Measurements from ENCODE around the gene NIPBL.
"Not testable (repeated sequence)": the region's sequence is repeated elsewhere in the genome, so short reads cannot be mapped to it uniquely, and the experiment has no call there.

The NIPBL gene

DNA sequence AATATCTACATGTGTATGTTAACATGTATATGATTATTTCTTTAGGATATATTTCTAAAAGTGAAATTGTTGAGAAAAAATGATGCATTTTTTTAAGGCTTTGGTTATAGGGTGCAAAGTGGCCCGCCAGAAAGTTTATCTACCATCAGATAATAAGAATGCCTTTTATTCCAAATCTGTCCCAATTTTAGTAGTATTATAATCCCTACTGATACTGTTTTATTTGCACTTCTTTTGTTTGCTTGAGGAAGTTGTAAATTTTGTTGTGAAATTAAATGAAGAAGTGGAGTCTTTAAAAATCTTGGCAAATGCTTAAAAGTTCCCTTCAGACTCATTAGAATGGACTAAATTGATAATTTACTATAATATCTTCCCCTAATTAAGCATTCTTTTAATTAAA lies 73.0 kb downstream of the NIPBL start:
- DNase-seq (ENCODE audit: low read depth) = no peak

DNA sequence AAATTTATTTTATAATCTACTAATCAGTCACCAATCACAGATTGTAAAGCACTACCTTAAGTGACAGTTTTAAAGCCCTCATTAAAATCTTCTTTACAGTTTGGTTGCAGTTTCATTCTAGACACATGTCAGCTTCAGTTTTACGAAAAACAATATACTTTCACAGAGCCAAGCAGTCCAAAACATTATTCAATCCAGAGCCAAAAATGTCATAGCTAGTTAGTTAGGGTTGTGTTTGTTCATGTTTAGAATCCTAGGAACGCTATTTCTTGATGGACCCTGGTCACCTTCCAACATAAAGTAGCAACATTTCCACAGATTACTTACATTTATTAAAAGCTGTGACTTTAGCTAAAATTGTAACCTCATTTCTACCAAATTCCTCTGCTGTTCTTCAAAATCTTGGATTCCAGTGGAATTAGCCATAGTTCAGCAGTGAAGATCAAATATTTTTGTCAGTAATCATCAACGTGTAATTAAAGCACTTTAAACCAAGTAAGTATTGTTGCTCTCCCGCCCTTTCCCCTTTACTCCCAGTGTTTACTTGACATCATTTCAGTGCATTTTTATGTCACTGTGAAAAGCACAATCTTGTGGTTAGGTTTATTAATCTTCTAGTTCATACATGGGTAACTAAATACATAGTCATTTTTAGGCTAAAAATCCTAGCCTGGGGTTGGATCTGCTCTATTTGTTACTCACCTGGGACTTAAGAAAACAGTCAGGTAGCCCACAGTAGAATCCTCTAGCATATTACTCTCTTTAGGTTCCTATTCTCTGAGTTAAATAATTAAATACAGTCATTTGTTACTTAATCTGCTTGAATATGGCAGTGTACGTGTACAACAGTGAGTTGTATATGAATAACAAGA lies 74.3 kb downstream of the NIPBL start:
- peak; percentile 71 for DNase-seq (ENCODE audit: low read depth)

DNA sequence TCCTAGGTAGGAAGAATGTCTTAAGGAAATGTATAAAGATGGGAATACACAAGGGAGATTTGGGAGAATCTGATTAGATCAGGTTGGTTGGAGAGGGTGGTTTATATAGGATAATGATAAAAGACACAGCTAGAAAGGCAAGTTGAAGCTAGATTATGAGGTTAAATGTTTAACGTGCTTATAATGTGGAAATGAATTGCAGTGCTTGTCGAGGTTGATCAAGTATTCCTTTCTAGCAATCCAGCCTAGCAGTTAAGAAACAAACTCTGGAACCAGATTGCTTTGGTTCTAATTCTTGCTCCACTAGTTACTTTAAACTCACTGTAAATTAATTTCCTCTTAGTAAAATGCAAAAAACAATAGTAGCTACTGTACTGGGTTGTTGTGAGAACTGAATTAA lies 76.5 kb downstream of the NIPBL start:
- no peak for DNase-seq (ENCODE audit: low read depth)

DNA sequence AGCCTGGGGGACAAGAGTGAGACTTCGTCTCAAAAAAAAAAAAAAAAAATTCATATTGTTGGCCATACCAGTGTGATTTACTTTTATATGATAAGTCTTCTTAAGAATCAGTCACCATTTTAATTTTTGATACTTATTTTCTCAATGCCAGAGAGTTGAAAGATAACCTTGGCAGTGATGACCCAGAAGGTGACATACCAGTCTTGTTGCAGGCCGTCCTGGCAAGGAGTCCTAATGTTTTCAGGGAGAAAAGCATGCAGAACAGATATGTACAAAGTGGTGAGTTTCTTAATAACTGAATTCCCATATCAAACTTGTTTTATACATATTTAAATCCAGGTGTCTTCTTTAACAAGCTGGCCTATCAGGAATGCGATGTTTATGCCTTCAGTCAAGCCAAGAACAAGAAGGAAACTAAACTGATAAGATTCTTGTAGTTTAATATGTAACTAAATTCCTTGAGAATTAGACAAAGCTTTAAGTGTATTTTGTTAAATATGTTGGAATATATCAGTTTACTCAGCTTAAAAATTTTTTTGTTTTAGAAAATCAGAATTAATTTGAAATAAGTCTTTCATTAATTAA lies 81.5 kb downstream of the NIPBL start:
- DNase-seq (ENCODE audit: low read depth) = no peak

DNA sequence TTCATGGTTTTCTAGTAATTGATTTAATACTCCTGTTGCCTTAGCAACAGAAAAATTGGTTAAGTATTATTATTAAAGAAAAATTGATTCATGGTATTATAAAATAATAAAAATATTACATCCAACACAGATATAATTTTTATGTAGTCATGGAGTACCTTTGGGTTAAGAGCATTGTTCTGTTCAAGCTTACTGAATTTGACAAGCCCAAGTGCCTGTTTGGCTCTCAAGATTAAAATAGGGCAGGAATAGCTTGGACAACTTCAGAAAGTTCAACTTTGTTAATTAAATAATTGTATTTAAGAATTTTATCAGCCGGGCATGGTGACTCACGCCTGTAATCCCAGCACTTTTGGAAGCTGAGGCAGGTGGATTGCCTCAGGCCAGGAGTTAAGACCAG lies 82.0 kb downstream of the NIPBL start:
- DNase-seq (ENCODE audit: low read depth) = no peak

DNA sequence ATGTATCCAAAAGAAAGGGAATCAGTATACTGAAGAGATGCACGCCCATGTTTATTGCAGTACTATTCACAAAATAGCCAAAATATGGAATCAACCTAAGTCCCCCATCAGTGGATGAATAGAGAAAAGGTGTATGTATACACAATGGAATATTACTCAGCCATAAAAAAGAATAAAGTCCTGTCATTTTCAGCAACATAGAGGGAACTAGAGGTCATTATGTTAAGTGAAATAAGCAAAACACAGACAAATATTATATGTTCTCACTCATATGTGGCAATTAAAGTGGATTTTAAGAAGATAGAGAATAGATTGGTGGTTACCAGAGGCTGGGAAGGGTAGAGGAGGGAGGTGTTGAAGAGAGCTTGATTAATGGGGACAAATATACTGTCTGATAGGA lies 88.6 kb downstream of the NIPBL start:
- DNase-seq (ENCODE audit: low read depth) = no peak

DNA sequence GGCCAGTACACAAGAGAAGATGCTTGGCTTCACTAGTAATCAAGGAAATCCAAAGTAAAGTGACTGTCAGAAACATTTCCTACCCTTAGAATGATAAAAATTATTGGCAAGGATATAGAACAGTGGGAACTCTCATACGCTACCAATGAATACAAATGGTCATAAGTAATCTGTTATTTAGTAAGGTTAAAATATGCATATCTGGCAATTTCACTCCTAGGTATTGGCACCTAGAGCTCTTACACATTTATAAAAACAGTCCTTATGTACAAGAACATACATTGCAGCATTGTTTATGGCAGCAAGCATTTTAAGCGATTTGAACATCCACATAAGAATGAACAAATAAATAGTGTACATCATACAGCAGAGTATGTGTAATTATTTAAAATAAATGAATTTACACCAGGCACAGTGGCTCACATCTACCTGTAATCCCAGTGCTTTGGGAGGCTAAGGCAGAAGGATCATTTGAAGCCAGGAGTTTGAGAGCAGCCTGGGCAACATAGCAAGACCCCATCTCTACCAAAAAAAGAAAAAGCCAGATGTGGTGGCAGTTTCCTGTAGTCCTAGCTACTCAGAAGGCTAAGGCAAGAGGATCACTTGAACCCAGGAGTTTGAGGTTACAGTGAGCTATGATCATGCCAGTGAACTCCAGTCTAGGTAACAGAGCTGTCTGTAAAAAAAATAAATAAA lies 93.3 kb downstream of the NIPBL start:
- no peak for DNase-seq (ENCODE audit: low read depth)

DNA sequence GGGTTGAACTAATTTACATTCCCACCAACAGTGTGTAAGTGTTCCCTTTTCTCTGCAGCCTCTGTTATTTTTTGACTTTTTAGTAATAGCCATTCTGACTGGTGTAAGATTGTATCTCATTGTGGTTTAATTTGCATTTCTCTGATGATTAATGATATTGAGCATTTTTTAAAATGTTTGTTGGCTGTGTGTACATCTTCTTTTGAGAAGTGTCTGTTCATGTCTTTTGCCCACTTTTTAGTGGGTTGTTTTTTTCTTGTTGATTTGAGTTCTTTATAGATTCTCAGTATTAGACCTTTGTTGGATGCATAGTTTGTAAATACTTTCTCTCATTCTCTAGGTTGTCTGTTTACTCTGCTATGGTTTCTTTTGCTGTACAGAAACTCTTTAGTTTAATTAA lies 101.6 kb downstream of the NIPBL start:
- DNase-seq (ENCODE audit: low read depth) = no peak

DNA sequence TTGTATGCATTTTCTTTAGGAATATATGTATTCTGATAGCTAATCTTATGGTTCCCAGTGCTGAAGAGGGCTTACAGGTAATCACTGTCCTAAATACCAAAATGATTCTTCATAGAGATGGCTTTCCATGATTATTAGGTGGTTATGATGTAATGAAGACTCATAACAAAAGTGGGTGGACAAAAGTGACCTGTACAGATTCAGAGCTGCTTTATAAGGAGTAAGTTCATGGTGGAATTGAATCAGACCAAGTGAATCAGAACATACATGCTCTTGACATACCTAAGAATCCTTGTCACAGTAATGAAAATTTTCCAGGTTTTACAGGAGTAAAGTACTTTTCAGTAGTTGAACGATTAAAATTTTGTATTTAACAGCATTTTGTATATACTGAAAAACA lies 105.6 kb downstream of the NIPBL start:
- DNase-seq (ENCODE audit: low read depth) = no peak

DNA sequence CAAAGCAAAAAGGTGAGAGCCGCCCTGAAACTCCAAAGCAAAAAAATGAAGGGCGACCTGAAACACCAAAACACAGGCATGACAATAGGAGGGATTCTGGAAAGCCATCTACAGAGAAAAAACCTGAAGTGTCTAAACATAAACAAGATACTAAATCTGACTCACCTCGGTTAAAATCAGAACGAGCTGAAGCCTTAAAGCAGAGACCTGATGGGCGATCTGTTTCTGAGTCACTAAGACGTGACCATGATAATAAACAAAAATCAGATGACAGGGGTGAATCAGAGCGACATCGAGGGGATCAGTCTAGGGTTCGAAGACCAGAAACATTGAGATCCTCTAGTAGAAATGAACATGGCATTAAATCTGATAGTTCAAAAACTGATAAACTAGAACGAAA lies 108.8 kb downstream of the NIPBL start:
- DNase-seq (ENCODE audit: low read depth) = no peak

DNA sequence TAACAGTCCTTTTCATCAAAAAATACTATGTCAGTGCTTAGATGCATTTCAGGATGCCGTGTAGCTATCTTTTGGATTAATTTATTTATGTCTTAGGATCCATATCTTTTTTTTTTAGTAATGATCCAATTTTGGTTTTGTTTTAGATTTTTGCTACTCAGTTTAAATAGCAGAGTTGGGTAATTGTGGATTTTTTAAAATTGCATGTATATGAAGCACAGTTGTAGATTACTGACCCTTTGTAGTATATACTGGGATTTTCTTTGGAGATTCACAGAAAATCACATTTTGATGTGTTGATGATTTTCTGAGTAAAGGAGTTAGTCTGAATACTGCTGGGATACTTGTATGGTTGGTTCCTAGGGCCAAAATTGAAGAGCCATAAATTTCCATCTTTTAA lies 111.8 kb downstream of the NIPBL start:
- DNase-seq (ENCODE audit: low read depth) = no peak

DNA sequence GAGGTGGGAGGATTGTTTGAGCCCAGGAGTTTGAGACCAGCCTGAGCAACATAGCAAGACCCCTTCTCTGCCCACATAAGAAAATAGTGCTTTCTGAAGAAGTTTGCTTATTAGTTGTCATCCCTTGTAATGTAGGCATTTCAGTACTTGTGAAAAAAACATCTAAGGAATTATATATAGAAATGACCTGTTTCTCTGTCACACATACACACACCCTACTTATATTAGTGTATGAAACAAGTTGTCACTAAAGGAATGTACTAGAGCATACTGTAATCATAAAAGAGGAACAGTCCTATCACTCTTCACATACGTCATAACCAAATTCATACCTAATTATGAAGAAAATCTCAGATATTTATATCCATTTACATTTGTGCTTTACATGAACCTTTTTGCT lies 122.0 kb downstream of the NIPBL start:
- DNase-seq (ENCODE audit: low read depth) = no peak

DNA sequence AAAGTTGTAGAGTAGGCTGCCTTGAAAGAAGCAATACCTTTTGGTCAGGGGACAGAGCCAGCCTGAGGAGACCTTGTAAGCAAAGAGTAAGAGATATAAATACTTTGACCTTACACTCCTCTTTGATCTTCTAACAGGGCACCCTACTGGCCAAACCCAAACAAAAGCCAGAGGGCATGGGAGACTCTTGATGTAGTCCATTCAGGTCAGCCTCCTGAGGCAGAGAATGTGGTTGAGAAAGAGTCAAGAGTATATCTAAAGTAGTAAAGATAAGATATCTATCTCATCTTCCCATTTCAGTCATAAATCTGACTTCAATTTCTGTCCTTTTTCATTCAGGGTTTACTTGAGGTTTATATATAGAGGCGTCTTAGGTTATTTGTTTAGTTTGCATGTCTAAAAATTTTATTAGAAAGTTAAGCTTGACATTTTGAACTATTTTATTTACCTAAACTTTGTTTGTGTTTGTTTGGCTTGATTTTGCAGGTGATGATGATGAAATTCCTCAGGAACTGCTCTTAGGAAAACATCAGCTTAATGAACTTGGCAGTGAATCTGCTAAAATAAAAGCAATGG lies 125.7 kb downstream of the NIPBL start:
- no peak for DNase-seq (ENCODE audit: low read depth)

DNA sequence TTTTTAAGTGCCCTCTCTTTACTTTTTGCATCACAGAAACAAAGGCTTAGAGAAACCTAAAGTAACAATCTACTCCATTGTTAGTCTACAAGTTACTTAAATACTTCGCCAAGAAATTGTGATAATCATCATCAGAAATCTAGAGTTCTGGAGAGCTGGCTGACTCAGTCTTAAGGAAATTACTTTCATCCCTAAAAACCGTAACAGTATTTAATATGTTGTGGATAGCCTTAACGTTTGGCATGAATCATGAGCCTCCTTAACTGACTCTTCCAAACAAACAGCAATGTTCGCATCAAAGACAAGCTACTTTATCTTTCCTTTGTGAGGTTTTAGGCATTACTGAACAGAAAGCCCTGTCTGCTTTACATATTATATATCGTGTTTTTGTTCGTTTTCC lies 128.7 kb downstream of the NIPBL start:
- peak; percentile 20 for DNase-seq (ENCODE audit: low read depth)

DNA sequence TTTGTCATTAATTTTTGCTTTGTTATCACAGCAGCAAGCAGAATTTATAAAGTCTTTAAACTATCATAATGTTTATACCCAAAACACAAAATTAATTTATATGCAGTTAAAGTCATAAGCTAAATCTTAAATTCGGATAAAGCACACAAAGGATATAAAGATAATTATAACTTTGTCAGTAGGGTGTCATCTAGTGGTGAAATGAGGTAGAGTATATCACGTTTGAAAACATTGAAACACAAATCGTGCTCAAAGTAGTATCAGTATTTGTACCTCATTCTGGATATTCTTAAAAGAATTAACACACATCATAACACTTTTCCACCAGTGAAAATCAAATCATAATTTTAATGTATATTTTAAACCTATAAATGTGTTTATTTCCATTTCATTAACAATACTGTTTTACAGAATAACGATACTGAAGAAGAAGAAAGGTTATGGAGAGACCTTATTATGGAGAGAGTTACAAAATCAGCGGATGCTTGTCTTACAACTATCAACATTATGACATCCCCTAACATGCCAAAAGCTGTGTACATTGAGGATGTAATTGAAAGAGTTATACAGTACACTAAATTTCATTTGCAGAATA lies 129.5 kb downstream of the NIPBL start:
- DNase-seq (ENCODE audit: low read depth) = peak; percentile 14

DNA sequence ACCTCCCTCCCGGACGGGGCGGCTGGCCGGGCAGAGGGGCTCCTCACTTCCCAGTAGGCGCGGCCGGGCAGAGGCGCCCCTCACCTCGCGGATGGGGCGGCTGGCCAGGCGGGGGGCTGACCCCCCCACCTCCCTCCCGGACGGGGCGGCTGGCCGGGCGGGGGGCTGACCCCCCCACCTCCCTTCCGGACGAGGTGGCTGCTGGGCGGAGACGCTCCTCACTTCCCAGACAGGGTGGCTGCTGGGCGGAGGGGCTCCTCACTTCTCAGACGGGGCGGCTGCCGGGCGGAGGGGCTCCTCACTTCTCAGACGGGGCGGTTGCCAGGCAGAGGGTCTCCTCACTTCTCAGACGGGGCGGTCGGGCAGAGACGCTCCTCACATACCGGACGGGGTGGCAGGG lies 136.6 kb downstream of the NIPBL start:
- not testable (repeated sequence) for DNase-seq (ENCODE audit: low read depth)

DNA sequence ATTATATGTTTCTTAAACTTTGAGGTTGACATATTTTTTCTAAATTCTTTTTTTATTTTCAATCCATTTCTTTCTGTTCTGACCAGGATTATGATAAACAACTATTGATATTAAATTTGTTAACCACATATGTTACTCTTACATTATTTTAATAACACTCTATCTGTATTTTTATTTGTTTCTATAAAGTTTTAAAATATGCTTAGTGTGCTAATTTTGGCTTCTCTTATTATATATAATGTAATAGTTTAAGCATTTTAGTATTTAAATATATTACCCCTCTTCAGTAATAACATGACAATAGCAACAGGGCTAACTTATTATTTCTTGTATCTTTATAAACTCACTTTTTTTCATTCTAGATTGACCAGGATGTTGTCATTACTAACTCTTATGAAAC lies 137.8 kb downstream of the NIPBL start:
- DNase-seq (ENCODE audit: low read depth) = no peak

DNA sequence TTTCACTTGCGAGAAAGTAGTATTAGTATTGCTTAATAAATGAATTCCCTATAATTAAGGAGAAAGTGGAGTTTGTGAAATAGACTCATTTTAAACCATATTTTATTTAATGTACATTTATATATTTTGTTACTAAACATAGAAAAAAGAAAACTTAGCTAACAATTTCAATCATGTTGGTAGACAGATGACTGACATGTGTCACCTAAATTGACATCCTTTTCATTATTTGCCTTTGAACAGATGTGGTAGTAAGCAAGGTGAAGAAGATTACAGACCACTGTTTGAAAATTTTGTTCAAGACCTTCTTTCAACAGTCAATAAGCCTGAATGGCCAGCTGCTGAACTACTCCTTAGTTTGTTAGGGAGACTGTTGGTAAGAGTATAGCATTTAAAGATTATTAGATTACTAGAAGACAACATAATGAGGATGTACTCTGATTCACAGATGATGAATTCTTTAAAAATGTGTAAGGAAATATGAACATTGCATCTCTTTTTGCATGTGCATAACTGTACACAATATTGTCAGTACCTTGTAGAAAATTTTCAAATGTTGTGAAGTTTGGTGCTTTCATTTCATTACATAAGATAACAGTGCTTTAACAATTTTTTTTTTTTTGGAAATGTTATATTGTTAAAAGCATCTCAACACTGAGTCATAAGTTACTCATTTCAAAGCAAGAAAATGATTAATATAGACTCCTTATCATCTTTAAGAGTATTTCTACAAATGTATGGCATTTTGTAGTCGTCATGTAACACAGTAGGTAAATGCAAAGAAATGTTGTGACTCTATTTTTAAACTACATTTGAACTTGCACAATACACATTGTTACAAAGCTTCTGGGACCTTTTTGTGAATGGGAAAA lies 139.5 kb downstream of the NIPBL start:
- no peak for DNase-seq (ENCODE audit: low read depth)

DNA sequence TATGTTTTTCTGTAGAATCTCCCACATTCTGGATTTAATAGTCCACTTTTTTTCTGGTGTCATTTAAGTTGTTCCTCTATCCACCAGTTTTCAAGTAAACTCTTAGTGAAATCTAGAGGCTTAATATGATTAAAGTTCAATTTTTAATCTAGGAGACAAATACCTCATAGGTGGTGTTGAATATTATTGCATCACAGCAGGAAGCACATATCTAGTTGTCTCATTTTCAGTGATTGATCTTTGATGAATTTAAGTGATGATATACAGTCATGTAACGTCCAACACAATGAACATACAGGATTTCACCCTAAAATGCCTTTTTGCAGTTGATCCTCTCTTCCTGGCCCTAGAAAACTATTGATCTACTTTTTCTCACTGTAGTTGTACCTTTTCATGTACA lies 152.3 kb downstream of the NIPBL start:
- DNase-seq (ENCODE audit: low read depth) = no peak

DNA sequence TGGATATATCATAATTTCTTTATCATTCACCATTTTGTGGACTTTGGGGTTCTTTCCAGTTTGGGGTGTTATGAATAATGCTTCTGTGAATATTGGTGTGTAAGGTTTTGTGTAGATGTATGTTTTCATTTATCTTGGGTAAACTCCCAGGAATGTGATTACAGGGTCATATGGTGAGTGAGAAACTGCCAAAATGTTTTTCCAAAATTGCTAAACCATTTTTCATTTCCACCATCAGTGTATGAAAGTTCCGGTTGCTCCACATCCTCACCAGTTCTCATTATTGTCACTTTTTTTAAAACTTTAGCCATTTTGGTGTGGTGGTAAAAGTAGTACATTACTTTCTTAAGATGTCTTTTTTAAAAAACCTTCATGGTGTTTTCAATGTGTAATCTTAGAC lies 152.9 kb downstream of the NIPBL start:
- DNase-seq (ENCODE audit: low read depth) = no peak

DNA sequence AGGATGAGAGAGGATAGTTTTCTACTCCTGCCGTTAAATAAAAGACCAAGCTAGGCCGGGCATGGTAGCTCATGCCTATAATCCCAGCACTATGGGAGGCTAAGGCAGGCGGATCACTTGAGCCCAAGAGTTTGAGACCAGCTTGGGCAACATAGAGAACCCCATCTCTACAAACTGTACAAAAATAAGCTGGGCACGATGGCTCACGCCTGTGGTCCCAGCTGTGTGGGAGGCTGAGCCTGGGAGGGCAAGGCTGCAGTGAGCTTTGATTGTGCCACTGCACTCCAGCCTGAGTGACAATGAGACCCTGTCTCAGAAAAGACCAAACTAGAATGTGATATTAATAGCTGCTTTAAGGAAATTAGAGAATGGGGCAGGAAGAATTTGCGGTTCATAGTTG lies 158.4 kb downstream of the NIPBL start:
- DNase-seq (ENCODE audit: low read depth) = no peak

DNA sequence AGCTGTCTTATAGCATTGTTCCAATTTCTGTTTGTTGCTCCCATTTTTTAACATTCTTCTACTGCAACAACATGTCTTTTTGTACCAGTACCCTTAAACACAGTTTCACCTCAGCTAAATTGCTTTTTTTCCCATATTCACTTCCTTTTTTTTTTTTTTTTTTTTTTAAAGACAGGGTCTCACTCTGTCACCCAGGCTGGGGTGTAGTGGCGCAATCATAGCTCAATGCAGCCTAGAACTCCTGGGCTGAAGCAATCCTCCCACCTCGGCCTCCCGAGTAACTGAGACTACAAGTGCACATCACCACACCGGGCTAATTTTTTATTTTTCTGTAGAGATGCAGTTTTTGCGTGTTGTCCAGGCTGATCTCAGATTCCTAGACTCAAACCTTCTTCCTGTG lies 161.3 kb downstream of the NIPBL start:
- DNase-seq (ENCODE audit: low read depth) = no peak
